ENCODE results near the gene F7. TPM values are rescaled to one million over a fixed set of nuclear protein-coding genes. Genes with fewer than 3 reads are reported as not detected.

Gene F7
- total and polyA plus RNA-seq, 2 experiments from 2014 or later: not detected

DNA sequence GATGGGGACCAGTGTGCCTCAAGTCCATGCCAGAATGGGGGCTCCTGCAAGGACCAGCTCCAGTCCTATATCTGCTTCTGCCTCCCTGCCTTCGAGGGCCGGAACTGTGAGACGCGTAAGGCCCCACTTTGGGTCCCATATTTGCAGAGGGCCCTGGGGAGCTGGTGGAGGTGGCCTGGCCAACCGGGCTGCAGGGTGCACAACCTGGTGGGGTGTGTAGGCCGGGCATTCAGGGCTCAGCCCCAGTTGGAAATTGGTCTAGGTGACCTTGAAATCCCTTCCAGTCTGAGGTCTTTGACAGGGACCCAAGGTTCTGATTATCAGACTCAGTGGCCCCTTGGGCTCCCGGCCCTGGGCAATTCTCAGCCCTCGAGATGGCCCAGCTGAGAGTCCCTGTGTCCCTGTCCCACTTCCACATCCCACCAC, 8.3 kb downstream of the F7 start:
- H3K27me3 ChIP-seq (replicated peaks; ENCODE audit: insufficient read depth): peaks cover 9% of the 10 kb centered on the region; the same call in 1 of the 2 replicates
- no peaks in the 10 kb centered on the region for H3K36me3 ChIP-seq (ENCODE audit: low read depth)
- H3K4me2 ChIP-seq (ENCODE audit: unreplicated experiment): no peak overlapping the region
- H4K20me1 ChIP-seq (ENCODE audit: insufficient read depth): no peaks in the 10 kb centered on the region
- whole genome bisulfite sequencing, 2 experiments (ENCODE audit: low coverage in 1 of 2, low lambda C conversion rate in 2 of 2, missing lambda C conversion rate in 2 of 2): 84 to 88% methylated on average over 8 of the region's 8 CpGs
- no peak overlapping the region for H3K9ac ChIP-seq
- no peak for DNase-seq
- H3K79me2 ChIP-seq (ENCODE audit: insufficient read depth): no peaks in the 10 kb centered on the region
- H3F3A ChIP-seq (ENCODE audit: insufficient read depth): no peaks in the 10 kb centered on the region
- H3K9me2 ChIP-seq (ENCODE audit: insufficient read depth): no peaks in the 10 kb centered on the region
- no peak overlapping the region for H2AFZ ChIP-seq
- no peaks in the 10 kb centered on the region for H3K9me3 ChIP-seq (ENCODE audit: low read depth)
- H3K27ac ChIP-seq: no peak overlapping the region
- TF ChIP-seq EZH2 (IDR thresholded peaks at IDR 0.05; ENCODE audit: insufficient read depth, poor library complexity, severe bottlenecking) (no peak), EZH2phosphoT487 (IDR thresholded peaks at IDR 0.05; ENCODE audit: insufficient read depth, low read depth) (no peak)
- no peaks in the 10 kb centered on the region for H3K4me1 ChIP-seq (ENCODE audit: insufficient read depth)
- in situ Hi-C loops (cut with MboI): no loop called here
- no peak overlapping the region for H3K4me3 ChIP-seq

DNA sequence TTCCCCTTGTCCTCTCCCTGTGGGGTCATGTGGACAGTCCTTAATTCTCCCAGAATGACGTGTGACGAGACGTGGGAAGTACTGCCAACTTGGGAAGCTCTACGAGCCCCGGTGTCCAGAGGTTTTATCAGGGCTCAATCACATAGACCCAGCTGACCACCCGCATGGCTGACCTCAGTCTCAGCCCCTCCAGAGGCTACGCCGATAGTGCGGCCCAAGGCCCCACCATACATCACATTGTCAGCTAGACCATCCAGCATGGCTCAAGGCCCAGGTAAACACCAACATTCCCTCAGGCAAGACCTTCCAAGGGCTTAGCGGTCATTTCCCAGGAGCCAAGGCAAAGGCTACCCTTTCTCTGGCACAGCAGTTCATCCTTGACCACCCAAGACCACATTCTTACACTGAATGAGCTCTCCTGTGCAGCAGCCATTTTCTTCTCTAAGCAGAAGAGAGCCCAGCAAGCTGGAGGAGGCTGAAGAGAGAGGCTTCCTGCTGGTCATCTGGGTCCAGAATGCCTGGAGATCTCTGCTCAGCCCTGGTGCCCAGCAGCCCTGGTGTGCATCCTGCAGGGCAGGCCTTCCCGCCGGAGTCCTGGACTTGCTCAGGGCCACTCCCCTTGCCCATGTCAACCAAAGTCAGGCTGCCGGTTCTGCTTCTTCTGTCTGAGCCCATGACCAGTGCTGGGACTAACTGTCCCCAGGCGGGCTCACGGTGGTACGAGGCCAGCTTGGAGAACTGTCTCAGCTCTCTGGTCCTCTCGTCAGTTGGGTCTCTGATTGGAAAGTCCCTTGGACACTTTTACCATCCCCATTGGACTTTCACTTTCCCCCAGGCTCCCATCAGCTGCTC, 9.1 kb downstream of the F7 start:
- DNase-seq: no peak
- Histone ChIP-seq H4K20me1 (ENCODE audit: insufficient read depth) (no peaks in the 10 kb centered on the region), H2AFZ (no peak overlapping the region), H3K4me3 (no peak overlapping the region), H3K9ac (no peak overlapping the region), H3F3A (ENCODE audit: insufficient read depth) (no peaks in the 10 kb centered on the region), H3K27me3 (replicated peaks; ENCODE audit: insufficient read depth) (peaks cover 9% of the 10 kb centered on the region; the same call in 1 of the 2 replicates), H3K9me3 (ENCODE audit: low read depth) (no peaks in the 10 kb centered on the region), H3K36me3 (ENCODE audit: low read depth) (no peaks in the 10 kb centered on the region), H3K4me1 (ENCODE audit: insufficient read depth) (no peaks in the 10 kb centered on the region), H3K9me2 (ENCODE audit: insufficient read depth) (no peaks in the 10 kb centered on the region), H3K27ac (no peak overlapping the region), H3K4me2 (ENCODE audit: unreplicated experiment) (no peak overlapping the region), H3K79me2 (ENCODE audit: insufficient read depth) (no peaks in the 10 kb centered on the region)
- in situ Hi-C loops (cut with MboI): no loop called here
- TF ChIP-seq EZH2 (IDR thresholded peaks at IDR 0.05; ENCODE audit: insufficient read depth, poor library complexity, severe bottlenecking) (no peak), EZH2phosphoT487 (IDR thresholded peaks at IDR 0.05; ENCODE audit: insufficient read depth, low read depth) (no peak)
- WGBS, 2 experiments (ENCODE audit: low coverage in 1 of 2, low lambda C conversion rate in 2 of 2, missing lambda C conversion rate in 2 of 2): 74 to 79% methylated on average over 16 to 17 of the region's 17 CpGs

DNA sequence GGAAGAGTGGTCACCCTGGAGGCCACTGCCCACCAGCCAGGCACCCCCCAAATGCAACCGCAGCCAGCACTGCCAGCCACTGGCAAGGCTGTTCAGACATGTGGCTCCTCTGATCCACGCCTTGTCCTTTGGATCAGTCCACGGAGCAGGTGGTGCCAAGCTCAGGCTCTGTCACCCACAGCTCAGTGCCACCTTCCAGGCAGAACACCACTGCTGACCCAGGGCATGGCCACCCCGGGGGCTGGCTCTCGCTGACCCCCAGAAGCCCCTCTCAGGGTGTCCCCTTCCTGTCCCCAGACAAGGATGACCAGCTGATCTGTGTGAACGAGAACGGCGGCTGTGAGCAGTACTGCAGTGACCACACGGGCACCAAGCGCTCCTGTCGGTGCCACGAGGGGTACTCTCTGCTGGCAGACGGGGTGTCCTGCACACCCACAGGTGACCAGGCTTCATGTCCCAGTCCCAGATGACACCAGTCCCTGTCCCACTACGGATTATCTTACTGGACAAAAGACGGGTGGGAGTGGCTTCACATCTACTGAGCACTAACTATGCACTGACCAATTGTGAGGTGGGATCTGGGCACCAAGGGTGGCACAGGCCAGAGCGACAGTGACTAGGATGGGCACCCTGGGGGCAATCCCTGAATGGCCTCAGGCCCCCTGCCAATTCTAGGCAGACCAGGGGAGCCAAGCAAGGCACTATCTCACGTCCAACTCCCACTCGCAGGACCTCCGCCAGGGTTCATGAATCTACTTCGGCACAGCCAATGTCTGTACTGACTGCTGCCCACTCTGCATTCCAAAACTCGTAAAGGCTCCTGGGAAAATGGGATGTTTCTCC, 10.0 kb downstream of the F7 start:
- H3K27me3 ChIP-seq (replicated peaks; ENCODE audit: insufficient read depth): peaks cover 6% of the 10 kb centered on the region; the same call in 1 of the 2 replicates
- DNase-seq: no peak
- no peaks in the 10 kb centered on the region for H3F3A ChIP-seq (ENCODE audit: insufficient read depth)
- H4K20me1 ChIP-seq (ENCODE audit: insufficient read depth): no peaks in the 10 kb centered on the region
- H3K9me3 ChIP-seq (ENCODE audit: low read depth): no peaks in the 10 kb centered on the region
- H3K4me1 ChIP-seq (ENCODE audit: insufficient read depth): no peaks in the 10 kb centered on the region
- no peaks in the 10 kb centered on the region for H3K36me3 ChIP-seq (ENCODE audit: low read depth)
- no peak overlapping the region for H3K27ac ChIP-seq
- no peaks in the 10 kb centered on the region for H3K9me2 ChIP-seq (ENCODE audit: insufficient read depth)
- no peak overlapping the region for H3K4me3 ChIP-seq
- no peak overlapping the region for H2AFZ ChIP-seq
- H3K9ac ChIP-seq: no peak overlapping the region
- in situ Hi-C loops (cut with MboI): no loop called here
- no peaks in the 10 kb centered on the region for H3K79me2 ChIP-seq (ENCODE audit: insufficient read depth)
- TF ChIP-seq EZH2phosphoT487 (IDR thresholded peaks at IDR 0.05; ENCODE audit: insufficient read depth, low read depth) (no peak), EZH2 (IDR thresholded peaks at IDR 0.05; ENCODE audit: insufficient read depth, poor library complexity, severe bottlenecking) (no peak)
- WGBS, 2 experiments (ENCODE audit: low coverage in 1 of 2, low lambda C conversion rate in 2 of 2, missing lambda C conversion rate in 2 of 2): 52 to 59% methylated on average over 21 of the region's 21 CpGs
- H3K4me2 ChIP-seq (ENCODE audit: unreplicated experiment): no peak overlapping the region

DNA sequence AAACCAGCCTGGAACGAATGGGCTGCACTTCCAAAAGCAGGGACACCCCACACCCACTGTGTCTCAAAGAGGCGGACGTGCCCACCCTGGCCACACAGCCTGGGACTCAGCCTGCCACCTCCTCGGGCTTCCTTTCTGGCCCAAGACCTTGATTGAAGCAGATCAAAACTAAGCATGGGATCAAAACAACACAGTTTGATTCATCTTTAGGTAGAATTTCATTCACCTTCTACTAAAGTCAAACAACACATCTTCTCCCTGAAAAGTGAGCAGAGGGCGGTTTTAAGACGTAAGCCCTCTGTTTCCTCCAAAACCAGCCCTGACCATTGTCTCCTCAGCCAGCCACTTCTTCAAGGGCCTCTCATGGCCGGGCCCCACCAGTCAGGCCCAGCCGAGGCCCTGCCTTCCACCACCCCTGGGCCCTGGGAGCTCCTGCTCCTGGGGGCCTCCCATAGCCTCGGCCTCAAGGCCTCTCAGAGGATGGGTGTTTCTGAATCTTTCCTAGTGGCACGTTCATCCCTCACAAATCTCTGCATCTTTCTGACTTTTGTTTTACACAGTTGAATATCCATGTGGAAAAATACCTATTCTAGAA, 10.7 kb downstream of the F7 start:
- Histone ChIP-seq H2AFZ (no peak overlapping the region), H3F3A (ENCODE audit: insufficient read depth) (no peaks in the 10 kb centered on the region), H3K4me3 (no peak overlapping the region), H3K4me2 (ENCODE audit: unreplicated experiment) (no peak overlapping the region), H3K27me3 (replicated peaks; ENCODE audit: insufficient read depth) (no peaks in the 10 kb centered on the region), H3K79me2 (ENCODE audit: insufficient read depth) (no peaks in the 10 kb centered on the region), H3K9me2 (ENCODE audit: insufficient read depth) (no peaks in the 10 kb centered on the region), H3K9ac (no peak overlapping the region), H3K36me3 (ENCODE audit: low read depth) (no peaks in the 10 kb centered on the region), H3K4me1 (ENCODE audit: insufficient read depth) (no peaks in the 10 kb centered on the region), H3K27ac (no peak overlapping the region), H3K9me3 (ENCODE audit: low read depth) (no peaks in the 10 kb centered on the region), H4K20me1 (ENCODE audit: insufficient read depth) (no peaks in the 10 kb centered on the region)
- TF ChIP-seq EZH2phosphoT487 (IDR thresholded peaks at IDR 0.05; ENCODE audit: insufficient read depth, low read depth): no peak
- no peak for TF ChIP-seq EZH2 (IDR thresholded peaks at IDR 0.05; ENCODE audit: insufficient read depth, poor library complexity, severe bottlenecking)
- WGBS, 2 experiments (ENCODE audit: low coverage in 1 of 2, low lambda C conversion rate in 2 of 2, missing lambda C conversion rate in 2 of 2): 65 to 69% methylated on average over 10 of the region's 10 CpGs
- no peak for DNase-seq
- in situ Hi-C loops (cut with MboI): no loop called here
